ENCODE measurements around the gene UVRAG.

The UVRAG gene

DNA sequence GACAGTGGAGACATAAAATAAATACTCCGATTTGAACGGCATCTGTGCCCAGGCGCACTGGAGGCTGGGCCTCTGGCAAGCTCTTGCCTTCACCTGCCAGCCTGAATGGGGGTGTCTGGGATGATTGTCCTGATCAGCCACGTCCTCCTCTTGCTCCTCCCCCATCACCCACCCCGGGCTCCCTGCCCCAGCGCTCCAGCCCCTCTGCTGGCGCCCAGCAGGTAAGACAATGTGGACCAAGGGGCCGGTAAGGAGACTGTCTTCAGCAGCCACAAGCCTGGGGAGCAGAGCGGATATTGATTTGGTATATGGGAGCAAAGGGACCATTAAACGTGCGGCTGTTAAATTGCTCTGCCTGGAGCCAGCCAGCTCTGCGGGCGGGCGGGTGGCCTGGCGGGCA, 366.4 kb downstream of the UVRAG start:
- no peak for DNase-seq

DNA sequence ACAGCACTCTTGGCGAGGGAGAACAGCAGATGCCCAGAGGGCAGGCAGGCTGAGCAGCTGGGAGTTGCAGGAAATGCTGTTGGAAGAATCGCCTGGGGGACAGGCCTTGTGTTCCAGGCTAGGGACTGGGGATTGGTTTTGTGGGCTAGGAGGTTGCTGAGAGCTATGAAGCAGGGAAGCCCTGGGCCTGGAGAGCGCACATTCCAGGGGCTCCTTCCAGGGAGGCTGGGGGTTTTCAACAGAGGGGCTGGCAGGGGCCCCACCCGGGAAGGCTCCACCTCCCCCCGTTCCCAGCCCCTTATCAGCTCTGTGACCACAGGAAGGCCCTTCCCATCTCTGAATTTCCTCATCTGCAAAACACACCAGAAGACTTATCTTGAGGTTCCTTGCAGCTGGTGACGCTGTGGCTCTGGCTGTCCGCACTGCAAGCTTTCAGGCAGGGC, 369.6 kb downstream of the UVRAG start:
- no peak for DNase-seq

DNA sequence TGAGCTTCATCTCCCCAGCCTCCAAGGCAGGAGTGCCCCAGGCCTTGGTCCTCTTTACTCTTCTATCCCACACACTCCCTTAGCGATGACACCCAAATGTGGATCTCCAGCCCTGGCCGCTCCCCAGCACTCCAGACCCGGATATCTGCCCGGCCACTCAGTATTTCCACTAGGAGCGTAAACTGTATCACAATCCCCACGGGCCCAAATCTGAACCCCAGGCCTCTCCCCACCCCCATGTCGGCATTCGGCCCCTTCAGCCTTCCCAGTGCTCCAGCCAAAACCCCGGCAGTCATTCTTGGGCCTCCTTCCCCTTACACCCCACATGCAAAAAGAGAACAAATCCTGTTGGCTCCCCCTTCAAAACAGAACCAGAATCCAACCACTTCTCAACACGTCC, 370.5 kb downstream of the UVRAG start:
- DNase-seq = no peak

DNA sequence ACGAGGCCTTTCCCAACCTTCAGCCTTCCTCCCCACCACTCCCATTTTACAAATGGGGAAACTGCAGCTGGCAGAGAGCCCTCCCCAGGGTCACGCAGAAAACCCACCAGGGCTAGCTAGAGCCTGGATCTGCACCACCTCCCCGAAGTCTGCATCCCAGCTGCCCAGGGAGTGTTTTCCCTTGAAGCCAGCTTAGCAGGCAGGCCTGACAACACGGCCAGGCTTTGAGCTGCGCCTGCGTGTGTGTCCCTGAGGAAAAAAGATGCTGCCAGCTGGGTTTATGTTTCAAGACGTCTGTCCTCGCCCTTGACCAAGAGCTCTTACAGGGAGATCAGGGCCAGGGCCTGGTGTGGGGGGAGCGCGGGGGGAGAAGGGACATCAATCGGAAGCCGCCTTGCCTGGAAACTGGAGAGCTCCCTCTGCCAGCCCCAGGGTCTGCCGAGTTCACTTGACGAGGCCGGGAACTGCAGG, 371.0 kb downstream of the UVRAG start:
- DNase-seq = peak; percentile 54

DNA sequence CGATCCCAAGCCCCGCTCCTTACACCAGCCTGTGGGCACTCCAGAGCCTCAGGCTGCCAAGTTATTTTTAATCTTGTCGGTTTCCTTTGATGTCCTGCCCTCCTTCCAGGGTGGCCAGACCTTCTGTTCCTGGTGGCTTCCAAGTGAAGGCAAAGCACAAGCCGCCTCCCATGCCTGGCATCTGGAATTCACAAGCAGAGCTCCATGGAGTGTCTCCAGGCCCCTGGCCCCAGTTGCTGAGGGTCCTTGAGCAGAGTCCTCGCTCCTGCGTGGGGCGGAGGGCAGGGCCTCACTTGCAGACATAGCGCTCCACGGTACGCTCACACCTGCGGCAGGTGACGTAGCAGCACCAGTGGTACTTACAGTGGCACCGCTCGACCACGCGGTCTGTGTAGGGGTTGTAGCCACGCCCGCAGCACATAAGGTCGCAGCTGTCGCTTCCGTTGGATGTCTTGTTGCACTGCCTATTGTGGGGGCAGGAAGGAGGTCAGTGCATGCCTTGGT, 371.8 kb downstream of the UVRAG start:
- DNase-seq = no peak

DNA sequence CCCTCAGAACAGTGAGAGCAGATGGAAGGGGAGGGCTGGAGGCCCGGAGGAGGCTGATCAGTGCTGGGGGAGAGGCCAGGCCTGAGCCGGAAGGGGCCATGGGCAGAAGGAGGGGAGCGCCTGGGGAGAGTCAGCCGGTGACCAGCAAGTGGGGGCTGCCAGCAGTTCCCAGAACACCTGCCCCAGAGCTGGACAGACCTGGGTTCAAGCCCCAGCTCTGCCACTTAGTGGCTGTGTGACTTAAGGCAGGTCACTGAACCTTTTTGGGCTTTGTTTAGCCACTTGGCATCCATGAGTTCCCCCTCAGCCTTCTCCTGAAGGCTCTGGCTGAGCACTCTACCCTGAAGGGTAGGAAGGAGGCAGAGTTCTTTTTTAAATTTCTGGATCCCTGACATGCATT, 373.9 kb downstream of the UVRAG start:
- DNase-seq = no peak

DNA sequence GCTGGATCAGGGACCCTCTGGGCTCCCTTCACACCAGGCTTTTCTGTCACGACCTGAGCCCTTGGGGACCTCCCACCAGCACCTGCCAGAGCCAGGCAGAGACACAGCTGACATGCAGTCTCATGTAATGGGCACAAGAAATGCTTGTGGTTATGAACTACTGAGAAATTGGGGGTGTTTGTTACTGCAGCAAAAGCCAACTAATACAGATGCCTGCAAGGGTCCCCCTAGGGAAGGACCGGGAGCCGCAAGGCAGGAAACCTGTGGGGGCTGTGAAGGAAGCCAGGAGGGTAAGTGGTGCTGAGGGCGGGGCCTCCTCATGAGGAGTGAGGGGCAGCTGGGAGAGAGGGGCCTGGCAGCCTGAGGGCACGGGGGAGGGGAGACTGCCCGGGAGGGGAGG, 374.7 kb downstream of the UVRAG start:
- no peak for DNase-seq

DNA sequence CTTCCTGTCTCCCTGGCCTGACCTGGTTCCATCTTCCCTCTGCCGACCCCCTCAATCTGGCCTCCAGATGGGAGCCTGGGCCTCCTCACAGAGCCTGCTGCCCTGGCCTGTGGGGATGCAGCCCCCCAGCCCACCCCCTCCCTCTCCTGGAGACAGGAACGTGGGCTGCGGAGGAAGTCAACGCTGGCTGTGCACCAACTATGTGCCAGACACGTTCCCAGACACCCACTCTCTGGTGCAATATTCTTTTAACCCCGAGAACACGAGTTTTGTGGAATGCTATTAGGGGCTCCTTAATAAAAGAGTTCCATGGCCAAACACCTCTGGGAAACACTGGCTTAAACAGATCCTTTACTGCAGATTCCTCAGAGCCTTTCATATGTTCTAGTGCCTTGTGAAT, 375.4 kb downstream of the UVRAG start:
- DNase-seq = no peak

Measured in NCI-H510A treated with DMSO at 0.1 percent for 48 hours (cell line).